Effector CD4-positive, alpha-beta T cell (primary cell): ENCODE results near the gene NEU4.
"Not testable (repeated sequence)": the region's sequence is repeated elsewhere in the genome, so short reads cannot be mapped to it uniquely, and the experiment has no call there.

Source experiments
- DNase-seq: peaks from one replicate; pipeline ENCODE4 v3.0.0-alpha.2; 2020

The NEU4 gene

DNA sequence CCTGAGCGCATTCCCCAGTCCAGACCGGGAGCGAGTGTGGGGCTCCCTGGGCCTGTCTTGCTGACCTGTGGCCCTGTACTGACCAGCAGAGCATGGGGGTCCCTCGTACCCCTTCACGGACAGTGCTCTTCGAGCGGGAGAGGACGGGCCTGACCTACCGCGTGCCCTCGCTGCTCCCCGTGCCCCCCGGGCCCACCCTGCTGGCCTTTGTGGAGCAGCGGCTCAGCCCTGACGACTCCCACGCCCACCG is 5.3 kb downstream of the NEU4 start:
- no peak for DNase-seq

- no peak for DNase-seq
These were observed 5.9 kb downstream of the NEU4 start for GRCh38 chr2:241814643-241815476.

- no peak for DNase-seq
These were observed 6.8 kb downstream of the NEU4 start for GRCh38 chr2:241815477-241816430.

GRCh38 chr2:241816431-241817121 is 7.6 kb downstream of the NEU4 start:
- no peak for DNase-seq

DNA sequence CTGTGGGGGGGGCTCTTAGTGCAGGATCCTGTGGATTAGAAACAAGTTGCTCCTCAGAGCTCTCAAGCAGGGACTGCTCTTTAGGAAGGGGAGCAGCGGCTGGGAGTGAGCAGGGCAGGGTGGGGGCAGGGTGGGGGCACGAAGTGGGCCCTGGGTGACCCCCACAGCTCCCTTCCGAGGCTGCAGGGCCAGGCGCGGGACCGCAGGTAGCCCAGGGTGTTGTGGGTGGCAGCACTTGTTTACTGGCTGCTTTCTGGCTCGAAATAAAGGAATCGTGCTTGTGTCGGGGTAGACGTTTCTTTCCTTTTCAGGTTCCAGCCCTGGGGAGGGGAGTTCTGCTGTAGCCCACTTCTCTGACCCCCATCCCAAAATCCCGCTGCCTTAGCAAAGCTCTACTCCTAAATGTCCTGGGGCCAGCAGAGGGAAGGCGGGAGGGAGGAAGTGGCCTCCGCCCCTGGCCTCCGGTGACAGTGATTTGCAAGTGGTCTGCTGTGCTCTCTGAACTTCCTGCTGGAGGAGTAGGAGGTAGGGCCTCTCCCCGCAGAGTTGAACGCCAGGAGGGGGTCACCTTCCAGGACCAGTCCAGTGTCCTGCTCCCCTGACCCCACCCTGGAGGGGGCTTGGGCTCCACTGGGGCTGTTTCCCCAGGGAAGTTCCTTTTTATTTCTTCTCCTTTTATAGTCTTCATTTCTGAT is 8.3 kb downstream of the NEU4 start:
- no peak for DNase-seq

- not testable (repeated sequence) for DNase-seq
These were observed 8.8 kb downstream of the NEU4 start for GRCh38 chr2:241817821-241818215.

DNA sequence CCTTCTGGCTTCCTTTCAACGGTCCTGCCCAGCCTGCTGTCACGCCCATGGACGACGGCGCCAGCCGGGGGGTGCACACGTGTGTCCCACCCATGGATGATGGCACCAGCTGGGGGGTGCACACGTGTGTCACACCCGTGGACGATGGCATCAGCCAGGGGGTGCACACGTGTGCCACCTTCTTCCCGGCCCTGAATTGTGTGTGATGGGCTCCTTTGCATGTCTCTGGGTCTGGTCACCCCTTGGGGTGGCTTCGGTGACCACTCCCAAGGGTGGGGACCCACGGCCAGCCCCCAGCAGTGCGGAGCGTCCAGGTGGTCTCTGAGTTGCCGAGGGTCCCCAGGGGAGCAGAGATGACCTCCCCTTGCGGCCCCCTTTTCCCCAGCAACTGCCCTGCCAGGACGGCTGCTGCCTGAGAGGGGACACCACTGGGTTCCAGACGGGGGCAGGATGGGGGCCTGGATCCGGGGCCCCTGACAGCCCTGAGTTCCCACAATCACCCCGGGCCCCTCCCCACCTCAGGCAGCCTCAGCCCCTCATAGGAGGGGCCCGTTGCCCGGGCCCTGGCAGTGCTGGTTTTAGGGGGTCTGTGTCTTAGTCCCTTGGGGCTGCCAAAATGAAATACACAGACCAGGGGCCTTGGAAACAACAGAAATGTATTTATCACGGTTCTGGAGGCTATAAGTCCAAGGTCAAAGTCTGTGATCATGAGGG is 9.4 kb downstream of the NEU4 start:
- no peak for DNase-seq

GRCh38 chr2:241818943-241819270 is 9.9 kb downstream of the NEU4 start:
- DNase-seq = no peak

DNA sequence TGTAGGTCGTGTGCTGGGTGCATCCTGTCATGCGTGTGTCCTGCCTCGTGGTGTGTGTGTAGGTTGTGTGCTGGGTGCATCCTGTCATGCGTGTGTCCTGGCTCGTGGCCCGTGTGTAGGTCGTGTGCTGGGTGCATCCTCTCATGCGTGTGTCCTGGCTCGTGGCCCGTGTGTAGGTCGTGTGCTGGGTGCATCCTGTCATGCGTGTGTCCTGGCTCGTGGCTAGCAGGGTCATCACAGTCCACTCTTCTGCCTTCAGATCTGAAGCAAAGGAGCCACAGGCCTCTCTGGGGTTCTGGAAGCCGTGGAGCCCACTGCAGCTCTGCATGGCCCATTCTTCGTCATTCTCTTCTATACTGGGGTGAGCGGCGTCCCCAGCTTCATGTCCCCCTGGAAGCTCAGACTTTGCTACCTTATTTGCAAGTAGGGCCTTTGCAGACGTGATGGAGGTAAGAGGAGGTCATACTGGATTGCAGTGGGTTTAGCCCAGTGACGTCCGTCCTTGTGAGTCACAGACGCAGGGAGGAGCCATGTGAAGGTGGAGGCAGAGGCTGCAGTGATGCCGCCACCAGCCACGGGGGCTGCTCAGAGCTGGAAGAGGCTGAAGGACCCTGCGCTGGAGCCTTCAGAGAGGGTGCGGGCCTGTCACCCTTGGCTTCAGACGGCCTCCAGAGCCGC is 11.1 kb downstream of the NEU4 start:
- DNase-seq = not testable (repeated sequence)

GRCh38 chr2:241820625-241821384 is 11.8 kb downstream of the NEU4 start:
- DNase-seq = no peak

DNA sequence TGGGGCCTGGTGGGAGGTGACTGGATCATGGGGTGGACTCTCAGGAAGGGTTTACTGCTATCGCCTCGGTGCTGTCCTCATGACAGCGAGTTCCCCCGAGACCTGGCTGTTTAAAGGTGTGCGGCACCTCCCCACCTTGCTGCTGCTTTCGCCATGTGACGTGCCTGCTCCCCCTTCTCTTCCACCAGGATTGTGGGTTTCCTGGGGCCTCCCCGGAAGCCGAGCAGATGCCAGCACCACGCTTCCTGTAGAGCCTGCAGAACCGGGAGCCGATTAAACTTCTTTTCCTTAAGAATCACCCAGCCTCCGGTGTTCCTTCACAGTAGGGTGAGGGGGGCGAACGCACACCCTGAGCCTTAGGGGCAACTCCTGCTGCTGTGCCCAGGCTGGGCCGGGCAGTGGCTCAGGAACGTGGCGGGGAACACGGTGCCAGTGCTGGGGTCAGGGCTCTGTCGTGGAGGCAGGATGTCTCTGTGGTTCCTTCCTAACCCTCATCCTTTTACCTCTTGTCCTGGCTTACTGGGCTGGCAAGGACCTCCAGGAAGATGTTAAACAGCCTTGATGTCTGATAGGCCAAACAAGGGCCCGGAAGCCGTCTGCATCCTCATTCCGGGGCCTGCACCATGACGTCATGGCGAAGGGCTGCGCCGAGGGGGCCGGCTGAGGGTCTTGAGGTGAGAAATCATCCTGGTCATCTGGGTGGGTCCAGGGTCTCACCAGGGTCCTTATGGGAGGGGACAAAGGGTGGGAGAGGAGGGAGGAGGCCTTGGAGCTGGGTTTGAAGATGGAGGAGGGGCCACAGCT is 12.7 kb downstream of the NEU4 start:
- no peak for DNase-seq

DNA sequence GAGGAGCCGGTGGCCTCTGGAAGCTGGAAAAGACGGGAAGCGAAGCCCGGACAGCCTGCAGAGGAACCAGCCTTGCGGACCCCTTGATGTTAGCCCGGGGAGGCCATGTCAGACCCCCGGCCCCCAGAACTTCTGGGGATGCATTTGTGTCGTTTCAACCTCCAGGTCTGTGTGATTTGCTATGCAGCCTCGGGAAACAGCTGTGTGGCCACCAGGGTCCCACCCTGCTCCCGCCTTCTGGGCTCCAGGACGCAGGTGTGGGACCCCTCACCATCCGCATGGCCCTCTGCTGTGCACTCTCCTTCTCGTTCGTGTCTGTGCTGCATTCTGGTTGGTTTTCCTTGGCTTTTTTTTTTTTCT is 13.3 kb downstream of the NEU4 start:
- no peak for DNase-seq

GRCh38 chr2:241823531-241824437 is 14.8 kb downstream of the NEU4 start:
- DNase-seq = not testable (repeated sequence)

- DNase-seq = no peak
These were observed 18.4 kb downstream of the NEU4 start for GRCh38 chr2:241827394-241827793.

DNA sequence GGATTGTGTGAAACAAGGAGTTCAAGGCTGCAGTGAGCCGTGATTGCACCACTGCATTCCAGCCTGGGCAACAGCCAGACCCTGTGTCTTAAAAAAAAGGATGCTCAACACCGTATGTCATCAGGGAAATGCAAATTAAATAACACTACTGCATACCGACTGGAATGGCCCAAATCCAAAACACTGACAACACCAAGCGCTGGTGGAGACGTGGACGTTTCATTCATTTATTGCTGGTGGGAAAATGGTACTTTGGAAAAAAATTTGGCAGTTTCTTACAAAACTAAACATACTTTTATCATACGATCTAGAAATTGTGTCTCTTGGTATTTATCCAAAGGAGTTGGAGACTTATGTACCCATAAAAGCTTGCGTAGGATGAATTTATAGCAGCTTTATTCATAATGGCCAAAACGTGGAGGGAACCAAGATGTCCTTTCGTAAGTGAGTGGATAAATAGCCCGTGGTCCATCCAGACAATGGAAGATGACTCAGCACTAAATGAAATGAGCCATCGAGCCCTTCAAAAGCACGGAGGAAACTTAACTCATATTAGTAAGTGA is 24.2 kb downstream of the NEU4 start:
- DNase-seq = no peak

- not testable (repeated sequence) for DNase-seq
These were observed 24.9 kb downstream of the NEU4 start for GRCh38 chr2:241833756-241834526.

GRCh38 chr2:241834527-241835210 is 25.7 kb downstream of the NEU4 start:
- no peak for DNase-seq
